ENCODE measurements around the gene PKP3.

DNA sequence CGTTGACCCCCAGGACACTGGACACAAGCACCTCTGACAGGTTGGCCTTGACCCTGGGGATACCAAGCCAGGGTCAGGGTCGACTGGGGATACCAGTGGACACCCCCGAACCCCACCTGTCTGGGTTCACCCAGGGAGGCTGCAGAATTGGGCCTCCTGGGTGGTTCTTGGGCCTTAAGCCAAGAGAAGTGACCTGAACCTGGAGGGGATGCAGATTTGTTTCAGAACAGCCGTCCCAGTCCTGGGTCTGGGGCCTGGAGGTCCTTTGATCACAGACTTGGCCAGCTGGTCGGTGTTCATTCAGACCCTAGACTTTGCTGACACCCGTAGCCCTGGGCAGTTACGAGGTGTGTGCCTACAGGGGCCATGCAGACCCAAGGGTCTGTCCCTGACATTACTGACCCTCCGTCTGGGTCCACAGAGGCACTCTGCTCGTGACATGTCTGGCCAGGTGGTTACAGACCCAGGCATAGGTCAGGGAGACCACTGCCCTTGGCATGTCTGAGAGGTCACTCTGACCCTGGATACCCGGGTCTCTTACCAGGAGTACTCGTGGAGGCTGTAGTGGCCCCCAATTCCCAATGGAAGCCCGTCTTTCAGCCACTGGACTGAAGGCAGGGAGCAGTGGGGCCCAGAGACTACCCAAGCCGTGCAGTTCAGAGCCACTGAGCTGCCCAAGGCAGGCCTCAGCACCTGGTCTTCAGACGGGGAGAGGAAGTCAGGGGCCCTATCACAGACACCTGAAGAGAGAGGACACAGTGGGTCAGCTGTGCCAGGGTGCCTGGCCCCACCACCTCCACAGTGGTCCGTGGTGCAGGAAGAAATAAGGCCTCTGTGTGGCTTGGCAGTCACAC is 14.4 kb downstream of the PKP3 start:
- TF ChIP-seq, protein P1, sequence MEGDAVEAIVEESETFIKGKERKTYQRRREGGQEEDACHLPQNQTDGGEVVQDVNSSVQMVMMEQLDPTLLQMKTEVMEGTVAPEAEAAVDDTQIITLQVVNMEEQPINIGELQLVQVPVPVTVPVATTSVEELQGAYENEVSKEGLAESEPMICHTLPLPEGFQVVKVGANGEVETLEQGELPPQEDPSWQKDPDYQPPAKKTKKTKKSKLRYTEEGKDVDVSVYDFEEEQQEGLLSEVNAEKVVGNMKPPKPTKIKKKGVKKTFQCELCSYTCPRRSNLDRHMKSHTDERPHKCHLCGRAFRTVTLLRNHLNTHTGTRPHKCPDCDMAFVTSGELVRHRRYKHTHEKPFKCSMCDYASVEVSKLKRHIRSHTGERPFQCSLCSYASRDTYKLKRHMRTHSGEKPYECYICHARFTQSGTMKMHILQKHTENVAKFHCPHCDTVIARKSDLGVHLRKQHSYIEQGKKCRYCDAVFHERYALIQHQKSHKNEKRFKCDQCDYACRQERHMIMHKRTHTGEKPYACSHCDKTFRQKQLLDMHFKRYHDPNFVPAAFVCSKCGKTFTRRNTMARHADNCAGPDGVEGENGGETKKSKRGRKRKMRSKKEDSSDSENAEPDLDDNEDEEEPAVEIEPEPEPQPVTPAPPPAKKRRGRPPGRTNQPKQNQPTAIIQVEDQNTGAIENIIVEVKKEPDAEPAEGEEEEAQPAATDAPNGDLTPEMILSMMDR (IDR thresholded peaks at IDR 0.05) = no peak
- TF ChIP-seq SMC3 (IDR thresholded peaks at IDR 0.05) (no peak), NR3C1 (IDR thresholded peaks at IDR 0.05) (no peak), EP300 (IDR thresholded peaks at IDR 0.05) (no peak), POLR2A (IDR thresholded peaks at IDR 0.05; ENCODE audit: low read length) (no peak)
